HG02571 (cell line): Measurements from ENCODE around the gene ACP6.

Experiments used
- ATAC-seq: cut with Tn5 transposase; IDR thresholded peaks from one replicate; pipeline ENCODE4 v1.9.1; 2021; ENCODE audit warnings: mild to moderate bottlenecking, moderate library complexity; ENCODE audit not compliant: unreplicated experiment

ACP6 gene

GRCh38 chr1:147652306-147652705 is 18.0 kb downstream of the ACP6 start:
- no peak for ATAC-seq

- ATAC-seq = no peak
These were observed 18.9 kb downstream of the ACP6 start for GRCh38 chr1:147651466-147651865.

- ATAC-seq = no peak
These were observed 21.4 kb downstream of the ACP6 start for GRCh38 chr1:147648933-147649332.

GRCh38 chr1:147647796-147648633 is 22.3 kb downstream of the ACP6 start:
- ATAC-seq = no peak

GRCh38 chr1:147643974-147644373 is 26.4 kb downstream of the ACP6 start:
- no peak for ATAC-seq

- ATAC-seq = no peak
These were observed 28.4 kb downstream of the ACP6 start for GRCh38 chr1:147641695-147642592.

- ATAC-seq = no peak
These were observed 29.0 kb downstream of the ACP6 start for GRCh38 chr1:147641291-147641690.

- peak; percentile 92 for ATAC-seq
These were observed 29.7 kb downstream of the ACP6 start for GRCh38 chr1:147640553-147641165.

- no peak for ATAC-seq
These were observed 34.0 kb downstream of the ACP6 start for GRCh38 chr1:147636314-147636713.

GRCh38 chr1:147635342-147635741 is 35.0 kb downstream of the ACP6 start:
- ATAC-seq = no peak

- ATAC-seq = no peak
These were observed 35.7 kb downstream of the ACP6 start for GRCh38 chr1:147634645-147635044.

GRCh38 chr1:147633759-147634158 is 36.6 kb downstream of the ACP6 start:
- ATAC-seq = no peak

- ATAC-seq = no peak
These were observed 38.5 kb downstream of the ACP6 start for GRCh38 chr1:147631839-147632238.

- no peak for ATAC-seq
These were observed 39.9 kb downstream of the ACP6 start for GRCh38 chr1:147630447-147630846.

GRCh38 chr1:147630022-147630421 is 40.3 kb downstream of the ACP6 start:
- no peak for ATAC-seq

- no peak for ATAC-seq
These were observed 41.9 kb downstream of the ACP6 start for GRCh38 chr1:147628441-147628840.

- ATAC-seq = no peak
These were observed 42.8 kb downstream of the ACP6 start for GRCh38 chr1:147627435-147628110.

GRCh38 chr1:147626739-147627138 is 43.6 kb downstream of the ACP6 start:
- ATAC-seq = no peak

GRCh38 chr1:147626291-147626690 is 44.0 kb downstream of the ACP6 start:
- ATAC-seq = no peak

GRCh38 chr1:147625362-147625995 is 44.8 kb downstream of the ACP6 start:
- ATAC-seq = no peak
